ENCODE data around the gene PCSK6. TPM values are rescaled to one million over a fixed set of nuclear protein-coding genes. Genes with fewer than 3 reads are reported as not detected.

The PCSK6 gene
- total RNA-seq, 1 experiment from 2014 or later: 69.5 TPM

DNA sequence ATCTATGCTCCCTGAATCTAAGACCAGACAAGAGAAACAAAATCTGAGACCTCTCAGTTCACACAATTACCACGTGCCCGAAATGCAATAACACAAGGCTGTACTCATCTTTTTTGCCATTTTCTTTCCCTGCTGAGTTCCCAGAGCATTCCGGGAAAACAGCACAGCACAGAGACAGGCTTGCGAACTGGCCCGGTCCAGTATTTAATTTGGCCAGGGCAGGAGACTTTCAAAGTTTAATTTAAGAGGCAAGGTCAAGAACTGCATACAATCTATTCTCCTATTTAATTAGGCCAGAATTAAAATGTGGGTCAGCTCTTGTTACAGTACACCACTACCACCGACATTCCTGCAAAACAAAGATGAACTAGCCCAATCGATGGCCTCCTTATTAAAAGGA, 107.0 kb downstream of the PCSK6 start:
- no peaks in the 10 kb centered on the region for H3K9me3 ChIP-seq
- H3K4me1 ChIP-seq: no peaks in the 10 kb centered on the region
- intact Hi-C loops (cut with micrococcal nuclease; ENCODE audit: unreplicated experiment): no loop called here
- no peaks in the 10 kb centered on the region for H3K27me3 ChIP-seq (replicated peaks; ENCODE audit: control insufficient read depth, insufficient read depth, low read length)
- DNase-seq: no peak
- Mint-ChIP-seq H3K9me3 (ENCODE audit: unreplicated experiment) (no peaks in the 10 kb centered on the region), H3K27me3 (ENCODE audit: insufficient read depth, unreplicated experiment) (no peaks in the 10 kb centered on the region), H3K4me1 (ENCODE audit: low read depth, unreplicated experiment) (no peaks in the 10 kb centered on the region), H3K36me3 (ENCODE audit: insufficient read depth, unreplicated experiment) (peaks cover 30% of the 10 kb centered on the region), H3K27ac (ENCODE audit: unreplicated experiment) (no peak overlapping the region), H3K4me3 (ENCODE audit: unreplicated experiment) (no peak overlapping the region)
- CTCF ChIA-PET: no interaction called here
- no peaks in the 10 kb centered on the region; the same call in 1 of the 2 replicates for H3K36me3 ChIP-seq (ENCODE audit: control insufficient read depth, insufficient read depth, low read length)
- POLR2A ChIA-PET: no interaction called here
- no peak overlapping the region for H3K4me3 ChIP-seq (ENCODE audit: low read depth, low read length)
- BruUV-seq (replicated peaks): no TSS peak
- TF ChIP-seq, protein P1, sequence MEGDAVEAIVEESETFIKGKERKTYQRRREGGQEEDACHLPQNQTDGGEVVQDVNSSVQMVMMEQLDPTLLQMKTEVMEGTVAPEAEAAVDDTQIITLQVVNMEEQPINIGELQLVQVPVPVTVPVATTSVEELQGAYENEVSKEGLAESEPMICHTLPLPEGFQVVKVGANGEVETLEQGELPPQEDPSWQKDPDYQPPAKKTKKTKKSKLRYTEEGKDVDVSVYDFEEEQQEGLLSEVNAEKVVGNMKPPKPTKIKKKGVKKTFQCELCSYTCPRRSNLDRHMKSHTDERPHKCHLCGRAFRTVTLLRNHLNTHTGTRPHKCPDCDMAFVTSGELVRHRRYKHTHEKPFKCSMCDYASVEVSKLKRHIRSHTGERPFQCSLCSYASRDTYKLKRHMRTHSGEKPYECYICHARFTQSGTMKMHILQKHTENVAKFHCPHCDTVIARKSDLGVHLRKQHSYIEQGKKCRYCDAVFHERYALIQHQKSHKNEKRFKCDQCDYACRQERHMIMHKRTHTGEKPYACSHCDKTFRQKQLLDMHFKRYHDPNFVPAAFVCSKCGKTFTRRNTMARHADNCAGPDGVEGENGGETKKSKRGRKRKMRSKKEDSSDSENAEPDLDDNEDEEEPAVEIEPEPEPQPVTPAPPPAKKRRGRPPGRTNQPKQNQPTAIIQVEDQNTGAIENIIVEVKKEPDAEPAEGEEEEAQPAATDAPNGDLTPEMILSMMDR (IDR thresholded peaks at IDR 0.05; ENCODE audit: insufficient read depth in 1 of 2, low read depth in 1 of 2, low read length in 1 of 2, severe bottlenecking in 1 of 2, unreplicated experiment in 1 of 2): no peak

DNA sequence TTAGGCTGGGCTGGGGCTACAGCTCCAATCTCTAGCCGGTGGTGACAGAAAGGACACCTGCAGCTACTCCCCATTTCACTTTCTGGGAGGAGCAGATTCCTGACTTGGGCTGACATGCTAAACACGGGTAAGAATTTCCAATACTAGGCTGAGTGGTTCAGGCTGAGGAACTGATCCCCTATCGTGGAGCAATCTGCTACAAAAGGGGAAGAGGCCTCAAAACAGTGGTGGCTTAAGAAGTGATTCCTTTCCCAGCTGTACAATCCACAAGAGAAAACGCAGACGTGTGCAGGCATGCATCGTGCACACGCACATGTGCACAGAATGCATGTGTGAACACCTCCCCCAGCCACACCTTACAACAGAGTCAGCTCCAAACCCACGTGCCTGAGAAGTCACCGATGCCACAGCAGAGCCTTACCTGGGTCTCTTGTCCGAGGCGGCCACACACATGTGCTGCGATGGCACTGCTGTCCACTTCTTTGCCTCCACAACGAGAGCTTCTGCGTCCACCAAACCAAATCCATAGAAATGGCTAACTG, 107.8 kb downstream of the PCSK6 start:
- H3K9me3 Mint-ChIP-seq (ENCODE audit: unreplicated experiment): no peaks in the 10 kb centered on the region
- Histone ChIP-seq H3K36me3 (ENCODE audit: control insufficient read depth, insufficient read depth, low read length) (no peaks in the 10 kb centered on the region), H3K27me3 (replicated peaks; ENCODE audit: control insufficient read depth, insufficient read depth, low read length) (no peaks in the 10 kb centered on the region), H3K4me3 (ENCODE audit: low read depth, low read length) (no peak overlapping the region), H3K4me1 (no peaks in the 10 kb centered on the region), H3K9me3 (no peaks in the 10 kb centered on the region)
- ChIA-PET POLR2A (no interaction called here), CTCF (no interaction called here)
- H3K4me3 Mint-ChIP-seq (ENCODE audit: unreplicated experiment): no peak overlapping the region
- TF ChIP-seq, protein P1 (IDR thresholded peaks at IDR 0.05; ENCODE audit: insufficient read depth in 1 of 2, low read depth in 1 of 2, low read length in 1 of 2, severe bottlenecking in 1 of 2, unreplicated experiment in 1 of 2): no peak
- no TSS peak for BruUV-seq (replicated peaks)
- no peaks in the 10 kb centered on the region for H3K27me3 Mint-ChIP-seq (ENCODE audit: insufficient read depth, unreplicated experiment)
- intact Hi-C loops (cut with micrococcal nuclease; ENCODE audit: unreplicated experiment): no loop called here
- H3K4me1 Mint-ChIP-seq (ENCODE audit: low read depth, unreplicated experiment): no peaks in the 10 kb centered on the region
- no peak for DNase-seq
- H3K36me3 Mint-ChIP-seq (ENCODE audit: insufficient read depth, unreplicated experiment): peaks cover 24% of the 10 kb centered on the region
- H3K27ac Mint-ChIP-seq (ENCODE audit: unreplicated experiment): no peak overlapping the region

DNA sequence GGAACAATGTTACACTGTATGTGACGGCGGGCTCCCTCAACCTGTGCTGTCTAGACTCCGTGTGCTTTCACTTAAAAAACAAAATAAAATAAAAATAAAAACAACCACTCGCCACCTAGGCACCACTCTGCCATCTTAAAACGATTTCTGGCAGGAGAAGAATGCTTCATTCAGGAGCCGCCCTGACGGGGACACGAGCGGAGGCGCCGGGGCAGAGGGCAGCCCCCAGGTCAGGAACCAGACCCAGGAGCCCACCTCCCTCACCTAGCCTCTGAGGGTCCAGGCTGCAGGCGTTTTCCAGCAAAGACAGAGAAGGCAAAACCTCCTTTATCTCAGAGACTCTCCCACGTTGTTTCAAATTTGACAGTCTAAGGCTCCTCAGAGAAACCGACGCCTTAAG, 109.4 kb downstream of the PCSK6 start:
- Histone ChIP-seq H3K4me3 (ENCODE audit: low read depth, low read length) (no peak overlapping the region), H3K9me3 (no peaks in the 10 kb centered on the region), H3K4me1 (no peaks in the 10 kb centered on the region), H3K36me3 (ENCODE audit: control insufficient read depth, insufficient read depth, low read length) (no peaks in the 10 kb centered on the region), H3K27me3 (replicated peaks; ENCODE audit: control insufficient read depth, insufficient read depth, low read length) (no peaks in the 10 kb centered on the region)
- intact Hi-C loops (cut with micrococcal nuclease; ENCODE audit: unreplicated experiment): no loop called here
- Mint-ChIP-seq H3K9me3 (ENCODE audit: unreplicated experiment) (no peaks in the 10 kb centered on the region), H3K4me1 (ENCODE audit: low read depth, unreplicated experiment) (no peaks in the 10 kb centered on the region), H3K27me3 (ENCODE audit: insufficient read depth, unreplicated experiment) (no peaks in the 10 kb centered on the region), H3K4me3 (ENCODE audit: unreplicated experiment) (no peak overlapping the region), H3K27ac (ENCODE audit: unreplicated experiment) (no peak overlapping the region), H3K36me3 (ENCODE audit: insufficient read depth, unreplicated experiment) (peaks cover 19% of the 10 kb centered on the region)
- BruUV-seq (replicated peaks): no TSS peak
- ChIA-PET CTCF (no interaction called here), POLR2A (no interaction called here)
- TF ChIP-seq, protein P1 (IDR thresholded peaks at IDR 0.05; ENCODE audit: insufficient read depth in 1 of 2, low read depth in 1 of 2, low read length in 1 of 2, severe bottlenecking in 1 of 2, unreplicated experiment in 1 of 2): no peak
- DNase-seq: no peak

Measured in Caco-2 (cell line).